Measurements from ENCODE around the gene SLC24A2.
"Not testable (repeated sequence)": the region's sequence is repeated elsewhere in the genome, so short reads cannot be mapped to it uniquely, and the experiment has no call there.

Gene SLC24A2

GRCh38 chr9:19788614-19789271 lies at the start of gene SLC24A2:
Gene SLC24A2 (minus strand): TSS chr9:19789037.
- DNase-seq (ENCODE audit: low read depth in 1 of 2, low spot score in 1 of 2): no peak

DNA sequence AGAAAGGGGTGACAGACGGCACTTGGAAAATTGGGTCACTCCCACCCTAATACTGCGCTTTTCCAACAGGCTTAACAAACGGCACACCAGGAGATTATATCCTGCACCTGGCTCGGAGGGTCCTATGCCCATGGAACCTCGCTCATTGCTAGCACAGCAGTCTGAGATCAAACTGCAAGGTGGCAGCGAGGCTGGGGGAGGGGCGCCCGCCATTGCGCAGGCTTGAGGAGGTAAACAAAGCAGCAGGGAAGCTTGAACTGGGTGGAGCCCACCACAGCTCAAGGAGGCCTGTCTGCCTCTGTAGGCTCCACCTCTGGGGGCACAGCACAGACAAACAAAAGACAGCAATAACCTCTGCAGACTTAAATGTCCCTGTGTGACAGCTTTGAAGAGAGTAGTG lies 44.5 kb upstream of the SLC24A2 start:
- DNase-seq (ENCODE audit: low read depth in 1 of 2, low spot score in 1 of 2): not testable (repeated sequence)

GRCh38 chr9:19830796-19831195 lies 42.0 kb upstream of the SLC24A2 start:
- DNase-seq (ENCODE audit: low read depth in 1 of 2, low spot score in 1 of 2): no peak

- DNase-seq (ENCODE audit: low read depth in 1 of 2, low spot score in 1 of 2): no peak
Observed at GRCh38 chr9:19828576-19829109, 39.8 kb upstream of the SLC24A2 start.

- no peak for DNase-seq (ENCODE audit: low read depth in 1 of 2, low spot score in 1 of 2)
Observed at GRCh38 chr9:19816769-19817168, 27.9 kb upstream of the SLC24A2 start.

DNA sequence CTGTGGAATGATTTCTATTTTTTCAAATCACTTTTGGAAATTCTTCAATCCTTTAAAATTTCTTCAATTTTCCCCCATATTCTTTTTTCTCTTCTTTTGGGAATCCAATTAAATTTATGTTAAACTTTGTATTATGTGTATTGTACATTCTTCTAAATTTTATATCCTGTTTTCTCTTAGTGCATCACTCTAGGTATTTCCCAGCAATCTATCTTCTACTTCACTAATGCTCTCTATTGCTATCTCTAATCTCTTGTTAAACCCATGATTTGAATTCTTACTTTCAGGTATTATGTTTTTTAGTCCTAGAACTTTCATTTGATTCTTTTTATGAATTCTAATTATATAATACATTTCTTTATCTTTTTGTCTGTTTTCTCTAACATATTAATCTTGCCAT lies 23.4 kb upstream of the SLC24A2 start:
- DNase-seq (ENCODE audit: low read depth in 1 of 2, low spot score in 1 of 2): no peak

- no peak for DNase-seq (ENCODE audit: low read depth in 1 of 2, low spot score in 1 of 2)
Observed at GRCh38 chr9:19809422-19810269, 20.8 kb upstream of the SLC24A2 start.

GRCh38 chr9:19807182-19807892 lies 18.5 kb upstream of the SLC24A2 start:
- DNase-seq (ENCODE audit: low read depth in 1 of 2, low spot score in 1 of 2): no peak

- no peak for DNase-seq (ENCODE audit: low read depth in 1 of 2, low spot score in 1 of 2)
Observed at GRCh38 chr9:19804431-19804830, 15.6 kb upstream of the SLC24A2 start.

GRCh38 chr9:19800884-19801283 lies 12.0 kb upstream of the SLC24A2 start:
- DNase-seq (ENCODE audit: low read depth in 1 of 2, low spot score in 1 of 2): no peak

DNA sequence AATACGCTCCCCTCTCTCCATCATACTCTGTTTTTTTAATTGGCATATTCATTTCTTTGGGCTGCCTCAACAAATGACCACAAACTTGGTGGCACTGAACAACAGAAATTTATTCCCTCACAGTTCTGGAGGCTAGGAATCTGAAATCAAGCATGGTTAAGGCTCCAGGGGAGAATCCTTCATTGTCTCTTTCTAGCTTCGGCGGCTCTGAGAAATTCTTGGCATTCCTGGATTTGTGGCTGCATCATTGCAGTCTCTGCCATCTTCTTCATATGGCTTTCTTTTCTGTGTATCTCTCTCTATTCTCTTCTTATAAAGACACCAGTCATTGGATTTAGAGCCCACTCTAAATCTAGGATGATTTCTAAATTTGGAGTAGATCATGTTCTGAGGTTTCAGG lies 10.9 kb upstream of the SLC24A2 start:
- no peak for DNase-seq (ENCODE audit: low read depth in 1 of 2, low spot score in 1 of 2)

DNA sequence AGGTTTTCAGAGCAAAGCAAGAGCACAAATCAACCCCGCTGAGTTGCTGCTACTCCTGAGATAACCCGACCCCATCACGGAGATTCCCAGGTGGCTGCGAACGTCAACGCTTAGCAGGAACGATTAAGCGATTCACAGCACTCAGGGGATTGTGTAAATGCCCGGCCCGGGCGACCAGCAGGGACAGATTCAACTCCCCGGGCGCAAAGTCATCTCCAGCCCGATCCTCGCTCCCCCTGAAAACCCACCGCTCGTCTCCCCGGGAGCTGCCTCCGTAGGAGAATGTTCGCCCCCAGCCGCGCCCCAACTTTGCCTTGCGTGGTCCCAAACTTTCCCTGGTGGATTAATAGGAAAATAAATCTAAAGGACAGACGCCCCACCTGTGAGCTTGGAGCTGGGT lies 685 bp downstream of the SLC24A2 start:
- DNase-seq (ENCODE audit: low read depth in 1 of 2, low spot score in 1 of 2): no peak

DNA sequence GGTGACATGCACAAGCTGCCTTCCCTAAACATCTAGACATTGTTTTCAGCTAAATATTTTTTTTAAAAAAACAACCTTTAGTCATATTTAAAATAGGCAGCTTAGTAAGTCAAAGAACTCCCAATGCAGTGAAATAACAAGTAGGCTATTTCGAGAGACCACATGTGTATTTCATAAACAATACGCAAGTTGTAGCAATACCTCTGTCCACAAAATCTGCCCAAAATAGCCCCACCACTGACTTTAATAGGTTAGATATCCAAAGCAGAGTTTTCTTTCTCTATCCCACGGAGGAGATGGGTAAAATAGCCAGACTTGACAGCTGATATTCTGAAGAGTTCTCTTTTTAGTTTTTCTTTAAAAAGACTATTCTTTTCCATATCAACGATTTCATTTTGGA lies 1.2 kb downstream of the SLC24A2 start:
- DNase-seq (ENCODE audit: low read depth in 1 of 2, low spot score in 1 of 2): no peak

DNA sequence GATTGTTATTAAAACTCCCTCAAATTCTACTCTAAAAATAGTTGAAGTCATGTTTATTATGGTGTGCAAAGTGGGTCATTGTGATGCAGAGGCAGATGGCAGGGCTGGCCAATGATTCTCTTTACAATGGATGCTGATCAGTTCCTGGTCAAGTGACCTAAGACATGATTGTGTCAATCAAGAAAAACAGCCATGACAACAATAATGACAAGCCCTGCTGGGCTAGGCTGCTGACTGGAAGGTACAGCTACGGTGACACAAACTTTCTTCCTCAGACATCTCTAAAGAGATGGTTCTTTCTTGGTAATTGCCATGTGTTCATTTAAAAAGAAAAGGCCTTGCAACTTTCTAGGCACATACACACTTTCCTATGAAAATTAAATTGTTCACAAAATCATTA lies 3.6 kb downstream of the SLC24A2 start:
- no peak for DNase-seq (ENCODE audit: low read depth in 1 of 2, low spot score in 1 of 2)

- no peak for DNase-seq (ENCODE audit: low read depth in 1 of 2, low spot score in 1 of 2)
Observed at GRCh38 chr9:19784136-19784535, 4.7 kb downstream of the SLC24A2 start.

GRCh38 chr9:19783500-19783899 lies 5.3 kb downstream of the SLC24A2 start:
- no peak for DNase-seq (ENCODE audit: low read depth in 1 of 2, low spot score in 1 of 2)

DNA sequence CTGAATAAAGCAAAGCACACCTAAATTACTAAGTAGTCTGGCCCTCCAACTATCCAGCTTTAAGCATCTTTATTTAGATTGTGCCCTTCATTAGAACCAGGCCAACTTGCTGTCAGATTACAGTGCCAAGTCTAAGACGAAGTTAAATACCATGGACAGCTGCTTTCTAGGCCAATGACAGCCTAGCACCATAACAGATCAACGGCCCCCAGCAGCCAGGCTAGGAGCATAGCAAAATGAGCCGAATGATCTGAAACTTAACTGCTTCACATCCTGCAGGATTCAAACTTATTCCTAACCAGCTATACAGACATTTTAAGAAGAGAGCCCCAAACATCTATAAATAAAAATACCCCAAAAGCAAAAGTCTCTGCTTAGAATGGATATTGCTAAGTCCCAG lies 6.8 kb downstream of the SLC24A2 start:
- DNase-seq (ENCODE audit: low read depth in 1 of 2, low spot score in 1 of 2): no peak

DNA sequence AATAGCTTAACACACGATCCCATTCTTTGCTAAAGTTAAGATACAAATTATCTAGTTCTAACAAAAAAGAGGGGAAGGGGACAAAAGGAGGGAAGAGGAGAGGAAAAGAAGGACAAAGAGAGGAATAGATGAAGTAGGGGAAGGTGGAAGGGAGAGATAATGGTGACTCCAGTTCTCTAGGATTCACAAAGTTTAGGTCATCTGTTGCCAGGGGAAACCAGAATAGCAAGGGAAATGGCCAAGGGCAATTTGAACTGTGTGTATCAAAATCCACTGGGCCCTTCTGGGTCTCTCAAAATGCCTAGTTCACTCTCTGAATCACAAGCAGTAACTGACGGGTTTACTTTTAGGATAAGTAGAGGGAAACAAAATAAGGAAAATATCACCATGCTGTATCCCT lies 7.6 kb downstream of the SLC24A2 start:
- no peak for DNase-seq (ENCODE audit: low read depth in 1 of 2, low spot score in 1 of 2)

GRCh38 chr9:19771446-19771845 lies 17.4 kb downstream of the SLC24A2 start:
- no peak for DNase-seq (ENCODE audit: low read depth in 1 of 2, low spot score in 1 of 2)

- no peak for DNase-seq (ENCODE audit: low read depth in 1 of 2, low spot score in 1 of 2)
Observed at GRCh38 chr9:19770973-19771372, 17.9 kb downstream of the SLC24A2 start.

- DNase-seq (ENCODE audit: low read depth in 1 of 2, low spot score in 1 of 2): no peak
Observed at GRCh38 chr9:19769213-19769612, 19.6 kb downstream of the SLC24A2 start.

- no peak for DNase-seq (ENCODE audit: low read depth in 1 of 2, low spot score in 1 of 2)
Observed at GRCh38 chr9:19768798-19769197, 20.0 kb downstream of the SLC24A2 start.

Measured in activated CD4-positive, alpha-beta T cell treated with anti-CD3 and anti-CD28 coated beads, Interleukin-2, amount 50 U/mL, for 24 hours (primary cell).